ENCODE measurements around the gene EIPR1. TPM values are rescaled to one million over a fixed set of nuclear protein-coding genes. Genes with fewer than 3 reads are reported as not detected.

Gene EIPR1
- total and polyA plus RNA-seq, 2 of the 13 experiments (the other 11 are each of a cell fraction or from before 2014, with no cell fraction given): 70.0 to 96.3 TPM

DNA sequence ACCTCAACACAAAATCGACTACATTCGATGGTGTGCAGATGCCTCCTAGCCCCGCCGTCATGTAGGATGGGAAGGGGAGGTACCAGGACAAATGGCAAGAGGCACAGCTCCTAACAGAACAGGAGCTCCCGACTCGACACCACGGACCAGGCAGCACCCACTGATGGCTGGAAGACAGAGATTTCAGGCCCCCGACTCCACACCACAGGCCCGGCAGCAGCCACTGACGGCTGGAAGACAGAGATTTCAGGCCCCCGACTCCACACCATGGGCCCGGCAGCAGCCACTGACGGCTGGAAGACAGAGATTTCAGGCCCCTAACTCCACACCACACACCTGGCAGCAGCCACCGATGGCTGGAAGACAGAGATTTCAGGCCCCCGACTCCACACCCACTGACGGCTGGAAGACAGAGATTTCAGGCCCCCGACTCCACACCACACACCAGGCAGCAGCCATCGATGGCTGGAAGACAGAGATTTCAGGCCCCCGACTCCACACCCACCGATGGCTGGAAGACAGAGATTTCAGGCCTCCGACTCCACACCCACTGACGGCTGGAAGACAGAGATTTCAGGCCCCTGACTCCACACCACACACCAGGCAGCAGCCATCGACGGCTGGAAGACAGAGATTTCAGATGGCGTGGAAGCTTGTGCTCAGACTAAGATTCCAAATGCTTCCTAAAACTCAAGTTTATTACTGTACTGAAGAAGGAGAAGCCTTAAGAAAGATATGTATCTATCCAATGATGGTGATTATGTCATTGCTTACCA is 135.5 kb downstream of the EIPR1 start (continued):
- TF ChIP-seq CERS6 (CRISPR knock-in tag; IDR thresholded peaks at IDR 0.05): no peak
- no peak for TF ChIP-seq POGZ (CRISPR knock-in tag; IDR thresholded peaks at IDR 0.05)
- TF ChIP-seq, protein P1, sequence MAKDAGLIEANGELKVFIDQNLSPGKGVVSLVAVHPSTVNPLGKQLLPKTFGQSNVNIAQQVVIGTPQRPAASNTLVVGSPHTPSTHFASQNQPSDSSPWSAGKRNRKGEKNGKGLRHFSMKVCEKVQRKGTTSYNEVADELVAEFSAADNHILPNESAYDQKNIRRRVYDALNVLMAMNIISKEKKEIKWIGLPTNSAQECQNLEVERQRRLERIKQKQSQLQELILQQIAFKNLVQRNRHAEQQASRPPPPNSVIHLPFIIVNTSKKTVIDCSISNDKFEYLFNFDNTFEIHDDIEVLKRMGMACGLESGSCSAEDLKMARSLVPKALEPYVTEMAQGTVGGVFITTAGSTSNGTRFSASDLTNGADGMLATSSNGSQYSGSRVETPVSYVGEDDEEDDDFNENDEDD (CRISPR knock-in tag; IDR thresholded peaks at IDR 0.05; ENCODE audit: borderline replicate concordance): no peak
- TF ChIP-seq ZNF101 (CRISPR knock-in tag; IDR thresholded peaks at IDR 0.05; ENCODE audit: borderline replicate concordance, low read depth): no peak
- TF ChIP-seq MXI1 (IDR thresholded peaks at IDR 0.05; ENCODE audit: borderline replicate concordance, low read depth, low read length): no peak
- TF ChIP-seq, protein P2, sequence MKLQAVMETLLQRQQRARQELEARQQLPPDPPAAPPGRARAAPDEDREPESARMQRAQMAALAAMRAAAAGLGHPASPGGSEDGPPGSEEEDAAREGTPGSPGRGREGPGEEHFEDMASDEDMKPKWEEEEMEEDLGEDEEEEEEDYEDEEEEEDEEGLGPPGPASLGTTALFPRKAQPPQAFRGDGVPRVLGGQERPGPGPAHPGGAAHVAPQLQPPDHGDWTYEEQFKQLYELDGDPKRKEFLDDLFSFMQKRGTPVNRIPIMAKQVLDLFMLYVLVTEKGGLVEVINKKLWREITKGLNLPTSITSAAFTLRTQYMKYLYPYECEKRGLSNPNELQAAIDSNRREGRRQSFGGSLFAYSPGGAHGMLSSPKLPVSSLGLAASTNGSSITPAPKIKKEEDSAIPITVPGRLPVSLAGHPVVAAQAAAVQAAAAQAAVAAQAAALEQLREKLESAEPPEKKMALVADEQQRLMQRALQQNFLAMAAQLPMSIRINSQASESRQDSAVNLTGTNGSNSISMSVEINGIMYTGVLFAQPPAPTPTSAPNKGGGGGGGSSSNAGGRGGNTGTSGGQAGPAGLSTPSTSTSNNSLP (IDR thresholded peaks at IDR 0.05; ENCODE audit: low read depth, low read length): no peak
- TF ChIP-seq SAFB2 (CRISPR knock-in tag; IDR thresholded peaks at IDR 0.05; ENCODE audit: borderline replicate concordance, low read depth): no peak

All from HepG2 (cell line).